Trophoblast cell (in vitro differentiated cells and primary cell): ENCODE results near the gene ZNF677.
"Not testable (repeated sequence)": the region's sequence is repeated elsewhere in the genome, so short reads cannot be mapped to it uniquely, and the experiment has no call there.

ENCODE experiments used
- DNase-seq, 2 donors: peaks; one replicate each; pipeline ENCODE4 v3.0.0-alpha.2; 2016
- H2AFZ ChIP-seq: 2 replicates; pipeline ENCODE4 v1.6.1; 2013; ENCODE audit warnings: low read length, moderate library complexity, mild to moderate bottlenecking; ENCODE audit not compliant: insufficient read depth, poor library complexity
- H2AK5ac ChIP-seq: 2 replicates; pipeline ENCODE4 v1.6.1; 2013; ENCODE audit warnings: mild to moderate bottlenecking, low read length
- H2BK120ac ChIP-seq: 2 replicates; pipeline ENCODE4 v1.6.1; 2013; ENCODE audit warnings: low read length, mild to moderate bottlenecking, moderate library complexity; ENCODE audit not compliant: insufficient read depth, poor library complexity
- H2BK12ac ChIP-seq: 2 replicates; pipeline ENCODE4 v1.6.1; 2013; ENCODE audit warnings: mild to moderate bottlenecking, low read length, moderate library complexity
- H2BK5ac ChIP-seq: 2 replicates; pipeline ENCODE4 v1.6.1; 2013; ENCODE audit warnings: low read length, low read depth, moderate library complexity, mild to moderate bottlenecking; ENCODE audit not compliant: poor library complexity
- H3K14ac ChIP-seq: 2 replicates; pipeline ENCODE4 v1.6.1; 2013; ENCODE audit warnings: mild to moderate bottlenecking, low read length
- H3K18ac ChIP-seq: 2 replicates; pipeline ENCODE4 v1.6.1; 2013; ENCODE audit warnings: mild to moderate bottlenecking, low read length
- H3K23ac ChIP-seq: 2 replicates; pipeline ENCODE4 v1.6.1; 2013; ENCODE audit warnings: low read length
- H3K27ac ChIP-seq: 2 replicates; pipeline ENCODE4 v1.5.1; 2013; ENCODE audit warnings: low read depth, mild to moderate bottlenecking, inconsistent platforms, low read length, moderate library complexity
- H3K27me3 ChIP-seq: 2 replicates; pipeline ENCODE4 v1.6.1; 2013; ENCODE audit warnings: inconsistent platforms, mild to moderate bottlenecking, low read length, moderate library complexity; ENCODE audit not compliant: insufficient read depth
- H3K36me3 ChIP-seq, 2 experiments: 1 replicate in 1 of 2; 2 replicates in 1 of 2; pipeline ENCODE4 v1.6.1; 2013; ENCODE audit warnings: low read length in 2 of 2, mild to moderate bottlenecking in 2 of 2, moderate library complexity in 1 of 2; ENCODE audit not compliant: insufficient read depth in 2 of 2, control insufficient read depth in 1 of 2
- H3K4ac ChIP-seq: 2 replicates; pipeline ENCODE4 v1.6.1; 2013; ENCODE audit warnings: low read depth, mild to moderate bottlenecking, low read length, moderate library complexity
- H3K4me1 ChIP-seq, 2 experiments: 1 replicate in 1 of 2; 2 replicates in 1 of 2; pipeline ENCODE4 v1.6.1; 2013; ENCODE audit warnings: low read length in 2 of 2, mild to moderate bottlenecking in 2 of 2, moderate library complexity in 1 of 2; ENCODE audit not compliant: insufficient read depth in 2 of 2, control insufficient read depth in 1 of 2
- H3K4me2 ChIP-seq: 2 replicates; pipeline ENCODE4 v1.6.1; 2013; ENCODE audit warnings: inconsistent platforms, mild to moderate bottlenecking, low read length, moderate library complexity
- H3K4me3 ChIP-seq: 2 replicates; pipeline ENCODE4 v1.5.1; 2013; ENCODE audit warnings: mild to moderate bottlenecking, low read depth, low read length, inconsistent platforms
- H3K79me1 ChIP-seq: one replicate; pipeline ENCODE4 v1.6.1; 2013; ENCODE audit warnings: low read length
- H3K79me2 ChIP-seq: 2 replicates; pipeline ENCODE4 v1.6.1; 2013; ENCODE audit warnings: low read length, mild to moderate bottlenecking; ENCODE audit not compliant: control insufficient read depth, insufficient read depth, poor library complexity
- H3K9ac ChIP-seq: 2 replicates; pipeline ENCODE4 v1.6.1; 2013; ENCODE audit warnings: mild to moderate bottlenecking, low read length
- H3K9me3 ChIP-seq: 2 replicates; pipeline ENCODE4 v1.6.1; 2013; ENCODE audit warnings: low read depth, mild to moderate bottlenecking, control low read depth, inconsistent platforms, low read length; ENCODE audit not compliant: insufficient read depth
- H4K12ac ChIP-seq: 2 replicates; pipeline ENCODE4 v1.6.1; 2013; ENCODE audit warnings: low read depth, mild to moderate bottlenecking, low read length, moderate library complexity
- H4K8ac ChIP-seq: 2 replicates; pipeline ENCODE4 v1.6.1; 2013; ENCODE audit warnings: low read depth, mild to moderate bottlenecking, low read length, moderate library complexity
- H4K91ac ChIP-seq: one replicate; pipeline ENCODE4 v1.6.1; 2013; ENCODE audit warnings: low read depth, mild to moderate bottlenecking, low read length, moderate library complexity
- WGBS: extraction: QIAGEN DNeasy Blood & Tissue Kit; methylation state at CpG from one replicate; pipeline ENCODE4 v1.1.7; 2013; ENCODE audit warnings: missing lambda C conversion rate; ENCODE audit not compliant: insufficient read length, insufficient coverage; ENCODE audit errors: extremely low coverage; 5-methylcytosine and 5-hydroxymethylcytosine counted together

ZNF677 gene

DNA sequence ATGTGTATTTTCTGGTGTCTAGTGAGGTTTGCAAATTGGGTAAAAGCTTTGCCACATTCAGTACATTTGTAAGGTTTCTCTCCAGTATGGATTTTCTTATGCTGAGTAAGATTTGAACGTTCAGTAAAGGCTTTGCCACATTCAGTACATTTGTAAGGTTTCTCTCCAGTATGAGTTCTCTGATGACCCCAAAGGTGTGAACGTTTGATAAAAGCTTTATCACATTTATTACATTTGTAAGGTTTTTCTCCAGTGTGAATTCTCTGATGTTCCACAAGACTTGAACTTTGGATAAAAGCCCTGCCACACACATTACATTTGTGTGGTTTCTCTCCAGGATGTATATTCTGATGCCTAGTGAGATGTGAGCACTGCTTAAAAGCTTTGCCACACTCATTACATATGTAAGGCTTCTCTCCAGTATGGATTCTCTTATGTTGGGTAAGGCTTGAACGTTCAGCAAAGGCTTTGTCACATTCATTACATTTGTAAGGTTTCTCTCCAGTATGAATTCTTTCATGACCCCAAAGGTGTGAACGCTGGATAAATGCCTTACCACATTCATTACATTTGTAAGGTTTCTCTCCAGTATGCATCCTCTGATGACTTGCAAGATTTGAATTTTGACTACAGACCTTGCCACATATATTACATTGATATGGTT, 17.4 kb downstream of the ZNF677 start:
- Histone ChIP-seq H3K36me3 (peaks cover 7 to 10% of the 10 kb centered on the region in 2 experiments), H2AK5ac (no peak overlapping the region), H3K27ac (no peak overlapping the region), H3K4me2 (no peak overlapping the region), H4K12ac (no peak overlapping the region), H3K79me1 (no peaks in the 10 kb centered on the region), H3K4ac (no peak overlapping the region), H2AFZ (no peak overlapping the region), H3K27me3 (no peaks in the 10 kb centered on the region), H3K18ac (no peak overlapping the region), H3K9ac (no peak overlapping the region), H4K91ac (no peak overlapping the region), H2BK12ac (no peak overlapping the region), H3K4me3 (no peak overlapping the region), H3K4me1 (no peaks in the 10 kb centered on the region), H2BK120ac (no peak overlapping the region), H4K8ac (no peak overlapping the region), H3K9me3 (peaks cover 18% of the 10 kb centered on the region), H2BK5ac (no peak overlapping the region), H3K79me2 (no peaks in the 10 kb centered on the region), H3K14ac (no peak overlapping the region), H3K23ac (no peak overlapping the region)
- no peak for DNase-seq
- no CpG with 5 or more reads among the region's 4 CpGs for WGBS

DNA sequence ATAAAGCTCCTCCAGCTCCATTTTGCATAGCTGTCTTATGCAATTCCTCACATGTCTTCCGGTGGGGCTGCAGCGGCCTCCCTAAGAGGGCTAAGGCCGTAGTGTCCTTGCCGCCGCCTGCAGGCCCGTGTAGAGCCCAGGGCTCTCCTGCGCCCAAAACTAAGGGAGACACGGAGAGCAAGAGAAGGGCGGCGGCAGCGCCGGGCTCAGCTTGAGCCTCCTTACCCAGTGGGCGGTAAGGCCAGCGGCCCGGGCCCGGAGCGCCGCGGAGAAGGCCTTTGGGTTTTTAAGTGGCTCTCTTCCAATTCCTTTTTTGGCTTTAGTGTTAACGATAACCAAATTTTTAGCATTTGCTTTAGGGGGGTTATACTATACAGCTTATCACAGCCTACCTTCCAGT, 30.1 kb downstream of the ZNF677 start:
- Histone ChIP-seq H4K8ac (no peak overlapping the region), H2AK5ac (no peak overlapping the region), H4K91ac (no peak overlapping the region), H3K4ac (no peak overlapping the region), H2BK12ac (no peak overlapping the region), H3K27ac (no peak overlapping the region), H3K18ac (no peak overlapping the region), H3K27me3 (no peaks in the 10 kb centered on the region), H3K36me3 (no peaks in the 10 kb centered on the region), H3K23ac (no peak overlapping the region), H2BK120ac (no peak overlapping the region), H3K14ac (no peak overlapping the region), H2AFZ (no peak overlapping the region), H3K79me2 (no peaks in the 10 kb centered on the region), H3K9ac (no peak overlapping the region), H3K79me1 (no peaks in the 10 kb centered on the region), H3K4me3 (no peak overlapping the region), H3K4me2 (no peak overlapping the region), H2BK5ac (no peak overlapping the region), H3K4me1 (no peaks in the 10 kb centered on the region), H3K9me3 (peaks cover 14% of the 10 kb centered on the region), H4K12ac (no peak overlapping the region)
- no peak for DNase-seq
- WGBS = no CpG with 5 or more reads among the region's 20 CpGs

DNA sequence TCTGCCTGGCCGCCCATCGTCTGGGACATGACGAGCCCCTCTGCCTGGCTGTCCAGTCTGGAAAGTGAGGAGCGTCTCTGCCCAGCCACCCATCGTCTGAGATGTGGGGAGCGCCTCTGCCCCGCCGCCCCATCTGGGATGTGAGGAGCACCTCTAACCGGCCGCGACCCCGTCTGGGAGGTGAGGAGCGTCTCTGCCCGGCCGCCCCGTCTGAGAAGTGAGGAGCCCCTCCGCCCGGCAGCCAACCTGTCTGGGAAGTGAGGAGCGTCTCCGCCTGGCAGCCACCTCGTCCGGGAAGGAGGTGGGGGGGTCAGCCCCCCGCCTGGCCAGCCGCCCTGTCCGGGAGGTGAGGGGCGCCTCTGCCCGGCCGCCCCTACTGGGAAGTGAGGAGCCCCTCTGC, 32.0 kb downstream of the ZNF677 start:
- not testable (repeated sequence) for H3K14ac ChIP-seq, H3K4me1 ChIP-seq, H3K18ac ChIP-seq, H2BK12ac ChIP-seq, H2BK5ac ChIP-seq, H3K79me2 ChIP-seq, H2AFZ ChIP-seq, H3K4me3 ChIP-seq, H3K23ac ChIP-seq, DNase-seq, H3K4ac ChIP-seq, H3K9ac ChIP-seq, H3K4me2 ChIP-seq, H2BK120ac ChIP-seq, H4K8ac ChIP-seq, H2AK5ac ChIP-seq, H3K79me1 ChIP-seq, H3K27me3 ChIP-seq, H4K12ac ChIP-seq, H3K36me3 ChIP-seq, H4K91ac ChIP-seq, H3K27ac ChIP-seq
- WGBS = no CpG with 5 or more reads among the region's 28 CpGs
- peaks cover 11% of the 10 kb centered on the region for H3K9me3 ChIP-seq

DNA sequence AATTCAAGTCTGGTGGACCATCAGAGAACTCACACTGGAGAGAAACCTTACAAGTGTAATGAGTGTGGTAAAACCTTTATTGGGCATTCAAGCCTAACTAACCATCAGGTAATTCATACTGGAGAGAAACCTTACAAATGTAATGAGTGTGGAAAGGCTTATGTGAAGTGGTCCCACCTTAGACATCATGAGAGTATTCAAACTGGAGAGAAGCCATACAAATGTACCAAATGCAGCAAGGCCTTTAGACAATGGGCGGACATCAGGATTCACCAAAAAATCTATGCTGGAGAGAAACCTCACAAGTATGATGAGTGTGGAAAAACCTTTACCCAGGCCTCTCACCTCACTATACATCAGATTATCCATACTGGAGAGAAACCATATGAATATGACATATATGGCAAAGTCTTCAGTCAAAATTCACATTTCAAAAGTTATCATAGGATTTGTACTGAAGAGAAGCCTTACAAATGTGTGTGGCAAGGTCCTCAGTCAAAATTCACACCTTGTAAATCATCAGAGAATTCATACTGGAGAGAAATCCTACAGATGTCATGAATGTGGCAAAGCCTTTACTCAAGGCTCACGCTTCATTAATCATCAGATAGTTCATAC, 41.9 kb downstream of the ZNF677 start:
- H4K8ac ChIP-seq = no peak overlapping the region
- H4K12ac ChIP-seq = no peak overlapping the region
- H4K91ac ChIP-seq = no peak overlapping the region
- H3K27me3 ChIP-seq = no peaks in the 10 kb centered on the region
- H3K79me2 ChIP-seq = no peaks in the 10 kb centered on the region
- H3K36me3 ChIP-seq = peaks cover 13 to 18% of the 10 kb centered on the region in 2 experiments
- H3K27ac ChIP-seq = no peak overlapping the region
- no peak overlapping the region for H3K14ac ChIP-seq
- no peak overlapping the region for H3K23ac ChIP-seq
- no peak overlapping the region for H2BK120ac ChIP-seq
- H3K4me2 ChIP-seq = no peak overlapping the region
- H3K4me3 ChIP-seq = no peak overlapping the region
- no peaks in the 10 kb centered on the region for H3K4me1 ChIP-seq
- H3K9me3 ChIP-seq = peaks cover 25% of the 10 kb centered on the region
- H2AK5ac ChIP-seq = no peak overlapping the region
- H2BK5ac ChIP-seq = no peak overlapping the region
- no CpG with 5 or more reads among the region's 2 CpGs for whole genome bisulfite sequencing
- no peak for DNase-seq
- no peak overlapping the region for H3K18ac ChIP-seq
- no peak overlapping the region for H2BK12ac ChIP-seq
- no peaks in the 10 kb centered on the region for H3K79me1 ChIP-seq
- H3K9ac ChIP-seq = no peak overlapping the region
- H3K4ac ChIP-seq = no peak overlapping the region
- H2AFZ ChIP-seq = no peak overlapping the region
